Erythroblast (primary cell): ENCODE data around the gene SPEM3.

Experiments used
- GATA1 ChIP-seq: IDR thresholded peaks from 2 replicates; pipeline ENCODE4 v1.6.1; 2011; ENCODE audit warnings: low read depth, mild to moderate bottlenecking, control low read depth, low read length, moderate library complexity
- POLR2A ChIP-seq: IDR thresholded peaks from 2 replicates; pipeline ENCODE4 v1.6.1; 2011; ENCODE audit warnings: mild to moderate bottlenecking, low read length

DNA sequence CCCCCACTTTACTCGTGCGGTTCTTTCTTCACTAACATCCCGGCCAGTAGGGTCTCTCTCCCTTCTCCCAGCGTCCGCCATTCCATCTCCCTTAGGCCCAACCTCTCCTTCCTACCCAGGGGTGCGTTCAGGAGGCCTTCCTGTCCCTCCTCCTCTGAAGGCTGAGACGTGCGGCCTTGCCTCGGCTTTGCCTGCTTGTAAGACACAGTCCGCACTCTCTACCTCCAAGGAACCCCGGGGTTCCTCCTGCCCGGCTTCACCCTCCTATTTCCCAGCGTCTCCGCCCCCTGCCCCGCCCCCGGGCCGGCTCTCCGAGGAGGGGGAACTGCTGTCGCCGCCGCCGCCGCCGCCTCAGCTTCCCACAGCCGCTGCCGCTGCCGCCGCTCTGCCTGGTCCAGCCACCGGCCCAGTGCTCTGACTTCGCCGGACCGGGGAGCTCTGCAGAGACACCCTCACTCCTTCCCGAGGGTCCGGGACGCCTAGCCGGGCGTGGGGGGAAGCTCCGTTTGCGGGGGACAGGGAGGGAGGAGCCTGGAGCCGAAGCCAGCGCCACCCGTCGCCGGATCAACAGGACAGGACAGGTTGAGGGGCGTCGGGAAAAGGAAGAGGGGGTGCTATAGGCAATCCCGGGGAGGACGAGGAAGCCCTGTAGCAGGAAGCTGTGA lies 9.4 kb downstream of the SPEM3 start:
- no peak for TF ChIP-seq POLR2A
- TF ChIP-seq GATA1, result no peak
